Heart left ventricle (tissue), 13 donors: Measurements from ENCODE around the gene PPP1R8.

Experiments used
- CTCF ChIP-seq, 12 donors: fragments of 200-600 bp; sonication (generic) in 4 of 12; IDR thresholded peaks; one replicate each; pipeline versions ENCODE4 v1.5.0 to v1.8.0; 2018 to 2022; ENCODE audit warnings: antibody characterized with exemption in 12 of 12, mild to moderate bottlenecking in 5 of 12
- POLR2A ChIP-seq, 2 donors: fragments of 450-650 bp; IDR thresholded peaks; one replicate each; pipeline ENCODE4 v1.6.1; 2017; ENCODE audit warnings: antibody characterized with exemption in 2 of 2, mild to moderate bottlenecking in 2 of 2, moderate library complexity in 2 of 2
- donor health status: ischemic (EF 13 %, LVEDD 7.1; RV severe dilation, severe dysfunction).
- donor health status: DM: no; HTN: yes; CAD: no.
- donor health status: DM: no; HTN: no; CAD: no.
- donor health status: ischemic (EF 25% LVEDD 6.9; RV normal size, moderate dysfunction).
- donor health status: ischemic (EF 25% LVEDD 5.7; RV mildly dilated, moderate dysfunction).
- donor health status: ischemic (EF 35%, LVEDD 5.7; RV mildly dilated, moderate dysfunction).
- donor health status: nonischemic (EF 11% LVEDD 7.7; RV severe dilation, severe dysfunction).
- donor health status: DM: yes; HTN: yes; CAD: no.
- donor health status: PGD.
- donor health status: ischemic (EF 29% LVEDD 5.4; RV normal size, mild dysfunction).
- donor health status: nonischemic (EF 23%, LVEDD 6.1; RV moderate dilation, normal function).

- TF ChIP-seq CTCF (IDR thresholded peaks at IDR 0.05): no peak
- no peak for TF ChIP-seq POLR2A (IDR thresholded peaks at IDR 0.05)
Observed at GRCh38 chr1:27789540-27790041, 41.0 kb upstream of the PPP1R8 start.
